Heart left ventricle (tissue), 13 donors: Measurements from ENCODE around the gene EPHA8.

Source experiments
- CTCF ChIP-seq, 12 donors: fragments of 200-600 bp; sonication (generic) in 4 of 12; IDR thresholded peaks; one replicate each; pipeline versions ENCODE4 v1.5.0 to v1.8.0; 2018 to 2022; ENCODE audit warnings: antibody characterized with exemption in 12 of 12, mild to moderate bottlenecking in 5 of 12
- POLR2A ChIP-seq, 2 donors: fragments of 450-650 bp; IDR thresholded peaks; one replicate each; pipeline ENCODE4 v1.6.1; 2017; ENCODE audit warnings: antibody characterized with exemption in 2 of 2, mild to moderate bottlenecking in 2 of 2, moderate library complexity in 2 of 2
- donor health status: ischemic (EF 13 %, LVEDD 7.1; RV severe dilation, severe dysfunction).
- donor health status: DM: no; HTN: yes; CAD: no.
- donor health status: DM: no; HTN: no; CAD: no.
- donor health status: ischemic (EF 25% LVEDD 6.9; RV normal size, moderate dysfunction).
- donor health status: ischemic (EF 25% LVEDD 5.7; RV mildly dilated, moderate dysfunction).
- donor health status: ischemic (EF 35%, LVEDD 5.7; RV mildly dilated, moderate dysfunction).
- donor health status: nonischemic (EF 11% LVEDD 7.7; RV severe dilation, severe dysfunction).
- donor health status: DM: yes; HTN: yes; CAD: no.
- donor health status: PGD.
- donor health status: ischemic (EF 29% LVEDD 5.4; RV normal size, mild dysfunction).
- donor health status: nonischemic (EF 23%, LVEDD 6.1; RV moderate dilation, normal function).

DNA sequence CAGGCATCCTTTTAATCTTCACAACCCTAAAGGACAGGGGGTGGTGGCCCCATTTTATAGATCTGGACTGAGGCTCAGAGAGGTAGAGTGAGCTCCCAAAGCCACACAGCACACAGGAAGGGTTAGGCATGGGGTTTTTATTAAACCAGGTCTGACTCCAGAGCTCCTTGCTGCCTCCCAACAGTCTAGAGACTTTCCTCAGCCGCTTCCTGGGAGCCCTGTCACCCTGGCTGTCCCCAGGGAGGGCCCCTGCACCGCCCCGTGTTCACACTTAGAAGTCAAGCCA, 8.0 kb upstream of the EPHA8 start:
- TF ChIP-seq CTCF (IDR thresholded peaks at IDR 0.05), result no peak
- TF ChIP-seq POLR2A (IDR thresholded peaks at IDR 0.05), result no peak
